Cardiac fibroblast (primary cell): ENCODE measurements around the gene WNT4.
"Not testable (repeated sequence)": the region's sequence is repeated elsewhere in the genome, so short reads cannot be mapped to it uniquely, and the experiment has no call there.

ENCODE experiments used
- DNase-seq, 2 donors: peaks; one replicate each; pipeline versions ENCODE4 v3.0.0 to v3.0.0-alpha.2; 2010; ENCODE audit warnings: low read depth in 2 of 2
- H3K4me3 ChIP-seq, 2 donors: replicated peaks in 1 of 2; 1 replicate in 1 of 2; 2 replicates in 1 of 2; pipeline ENCODE4 v1.5.1; 2011; ENCODE audit warnings: low read depth in 2 of 2, low read length in 2 of 2, mild to moderate bottlenecking in 2 of 2, moderate library complexity in 1 of 2
- TF ChIP-seq, protein P1 (sequence below): IDR thresholded peaks from one replicate; pipeline ENCODE4 v1.5.1; 2011; ENCODE audit warnings: low read depth, mild to moderate bottlenecking, low read length, inconsistent platforms

The WNT4 gene

DNA sequence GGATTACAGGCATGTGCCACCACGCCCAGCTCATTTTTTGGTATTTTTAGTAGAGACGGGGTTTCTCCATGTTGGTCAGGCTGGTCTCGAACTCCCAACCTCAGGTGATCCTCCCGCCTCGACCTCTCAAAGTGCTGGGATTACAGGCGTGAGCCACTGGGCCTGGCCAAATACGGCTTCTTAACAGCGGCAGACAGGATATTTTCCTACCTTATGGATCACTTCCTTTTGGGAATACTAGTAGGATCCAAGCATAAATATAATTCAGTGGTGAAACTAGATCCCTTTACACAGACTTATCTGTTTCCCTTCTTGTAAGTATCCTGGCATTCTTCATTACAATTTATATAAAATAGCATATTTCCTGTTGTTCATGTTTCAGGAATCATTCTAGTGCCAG is 40.9 kb downstream of the WNT4 start:
- no peak overlapping the region for H3K4me3 ChIP-seq
- TF ChIP-seq, protein P1, sequence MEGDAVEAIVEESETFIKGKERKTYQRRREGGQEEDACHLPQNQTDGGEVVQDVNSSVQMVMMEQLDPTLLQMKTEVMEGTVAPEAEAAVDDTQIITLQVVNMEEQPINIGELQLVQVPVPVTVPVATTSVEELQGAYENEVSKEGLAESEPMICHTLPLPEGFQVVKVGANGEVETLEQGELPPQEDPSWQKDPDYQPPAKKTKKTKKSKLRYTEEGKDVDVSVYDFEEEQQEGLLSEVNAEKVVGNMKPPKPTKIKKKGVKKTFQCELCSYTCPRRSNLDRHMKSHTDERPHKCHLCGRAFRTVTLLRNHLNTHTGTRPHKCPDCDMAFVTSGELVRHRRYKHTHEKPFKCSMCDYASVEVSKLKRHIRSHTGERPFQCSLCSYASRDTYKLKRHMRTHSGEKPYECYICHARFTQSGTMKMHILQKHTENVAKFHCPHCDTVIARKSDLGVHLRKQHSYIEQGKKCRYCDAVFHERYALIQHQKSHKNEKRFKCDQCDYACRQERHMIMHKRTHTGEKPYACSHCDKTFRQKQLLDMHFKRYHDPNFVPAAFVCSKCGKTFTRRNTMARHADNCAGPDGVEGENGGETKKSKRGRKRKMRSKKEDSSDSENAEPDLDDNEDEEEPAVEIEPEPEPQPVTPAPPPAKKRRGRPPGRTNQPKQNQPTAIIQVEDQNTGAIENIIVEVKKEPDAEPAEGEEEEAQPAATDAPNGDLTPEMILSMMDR = no peak
- no peak for DNase-seq

DNA sequence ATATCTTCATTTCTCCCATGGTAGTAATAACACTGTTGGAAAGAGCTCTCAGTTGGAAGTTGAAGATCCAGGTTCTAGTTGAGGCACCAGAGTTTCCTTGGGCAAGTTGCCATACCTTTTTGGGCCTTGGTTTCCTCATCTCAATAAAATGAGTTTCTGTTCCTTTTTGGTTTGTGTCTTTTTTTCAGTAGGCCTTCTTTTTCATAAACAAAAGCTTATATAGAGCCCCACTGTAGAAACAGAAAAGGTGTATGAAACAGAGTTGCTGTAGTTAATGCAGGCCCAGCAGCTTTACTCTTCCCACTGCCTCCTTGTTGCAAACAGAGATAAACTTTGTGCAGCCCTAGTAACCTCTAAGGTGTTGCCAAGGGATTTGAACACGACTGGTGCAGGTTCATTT is 41.7 kb downstream of the WNT4 start:
- TF ChIP-seq, protein P1 = no peak
- no peak overlapping the region for H3K4me3 ChIP-seq
- DNase-seq = no peak

DNA sequence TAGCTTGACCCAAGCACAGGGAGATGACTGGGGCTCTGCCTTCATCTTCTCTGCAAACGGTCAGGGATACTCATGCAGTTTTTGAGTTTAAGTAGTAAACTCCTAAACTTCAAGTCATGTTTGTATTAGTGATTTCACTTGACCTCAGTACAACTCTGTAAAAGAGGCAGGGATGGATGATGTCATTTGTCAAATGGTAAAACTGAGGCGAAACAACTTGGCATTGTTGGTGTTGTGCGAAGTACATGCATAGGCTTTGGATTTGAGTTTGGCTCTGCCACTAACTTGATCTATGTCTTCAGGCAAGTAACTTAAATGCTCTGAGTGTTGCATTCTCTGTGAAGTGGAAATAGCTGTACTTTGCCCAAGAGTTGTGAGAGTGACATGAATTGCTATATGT is 42.7 kb downstream of the WNT4 start:
- DNase-seq = no peak
- no peak overlapping the region for H3K4me3 ChIP-seq
- TF ChIP-seq, protein P1 = no peak

DNA sequence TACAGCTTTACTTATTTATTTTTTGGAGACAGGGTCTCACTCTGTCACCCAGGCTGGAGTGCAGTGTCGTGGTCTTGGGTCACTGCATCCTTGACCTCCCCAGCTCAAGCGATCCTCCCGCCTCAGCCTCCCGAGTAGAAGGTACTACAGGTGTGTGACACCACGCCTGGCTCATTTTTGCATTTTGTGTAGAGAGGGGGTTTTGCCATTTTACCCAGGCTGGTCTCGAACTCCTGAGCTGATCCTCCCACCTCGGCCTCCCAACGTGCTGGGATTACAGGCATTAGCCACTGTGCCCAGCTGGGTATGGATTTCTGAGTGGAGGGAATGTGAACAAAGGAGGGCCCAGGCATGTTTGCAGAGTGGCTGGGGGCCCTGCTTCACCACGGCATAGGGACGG is 44.1 kb downstream of the WNT4 start:
- DNase-seq = no peak
- H3K4me3 ChIP-seq = no peak overlapping the region
- TF ChIP-seq, protein P1 = no peak

DNA sequence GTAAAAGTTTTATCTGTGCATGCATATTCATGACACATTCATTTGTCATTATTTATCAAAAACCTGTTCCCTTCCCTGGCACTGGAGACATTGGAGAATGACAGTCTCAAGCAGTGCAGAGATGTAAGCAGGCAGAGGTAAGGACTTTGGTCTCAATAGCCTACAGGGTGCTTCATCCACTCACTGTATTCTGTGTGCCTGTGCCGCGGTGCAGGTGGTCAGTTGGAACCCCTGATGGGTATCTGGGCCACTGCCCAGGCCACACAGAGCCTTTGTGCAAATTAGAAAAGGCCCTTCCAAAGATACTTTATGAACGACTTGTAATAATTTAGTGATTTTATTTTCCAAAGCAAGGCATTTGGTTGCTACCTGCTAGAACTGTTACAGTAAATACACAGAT is 46.4 kb downstream of the WNT4 start:
- DNase-seq = no peak
- no peak overlapping the region for H3K4me3 ChIP-seq
- TF ChIP-seq, protein P1 = no peak

DNA sequence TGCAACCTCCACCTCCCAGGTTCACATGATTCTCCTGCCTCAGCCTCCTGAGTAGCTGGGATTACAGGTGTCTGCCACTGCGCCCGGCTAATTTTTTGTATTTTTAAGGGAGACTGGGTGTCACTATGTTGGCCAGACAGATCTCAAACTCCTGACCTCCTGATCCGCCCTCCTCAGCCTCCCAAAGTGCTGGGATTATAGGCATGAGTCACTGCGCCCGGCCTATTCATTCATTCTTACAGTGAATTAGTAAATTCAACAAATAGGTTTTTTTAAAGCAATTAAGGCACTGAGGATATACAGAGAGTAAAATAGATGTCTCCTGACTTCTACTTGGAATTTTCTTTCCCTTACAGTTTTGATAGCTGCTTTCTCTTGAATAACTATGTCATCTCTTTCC is 46.9 kb downstream of the WNT4 start:
- H3K4me3 ChIP-seq = no peak overlapping the region
- TF ChIP-seq, protein P1 = no peak
- peak in 1 of 2 donors; percentile 23 for DNase-seq

DNA sequence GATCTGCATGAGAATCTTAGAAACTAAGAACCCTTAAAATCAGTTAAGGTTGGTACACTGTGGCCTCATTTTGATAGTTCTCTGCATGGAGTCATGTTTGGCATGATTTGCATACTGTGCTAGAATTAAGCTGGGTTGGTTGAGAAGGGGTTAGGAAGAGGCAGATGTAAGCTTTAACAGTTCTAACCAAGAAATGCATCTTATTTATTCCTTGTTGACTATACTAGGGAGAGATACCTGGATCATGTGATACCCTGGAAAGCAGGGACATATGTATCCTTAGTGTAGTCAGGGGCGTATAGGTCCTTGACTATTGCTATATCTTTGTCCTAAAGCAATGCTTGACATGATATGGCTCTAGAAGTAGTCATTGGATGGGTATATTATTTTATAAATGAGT is 49.4 kb downstream of the WNT4 start:
- DNase-seq = no peak
- H3K4me3 ChIP-seq = no peak overlapping the region
- TF ChIP-seq, protein P1 = no peak

DNA sequence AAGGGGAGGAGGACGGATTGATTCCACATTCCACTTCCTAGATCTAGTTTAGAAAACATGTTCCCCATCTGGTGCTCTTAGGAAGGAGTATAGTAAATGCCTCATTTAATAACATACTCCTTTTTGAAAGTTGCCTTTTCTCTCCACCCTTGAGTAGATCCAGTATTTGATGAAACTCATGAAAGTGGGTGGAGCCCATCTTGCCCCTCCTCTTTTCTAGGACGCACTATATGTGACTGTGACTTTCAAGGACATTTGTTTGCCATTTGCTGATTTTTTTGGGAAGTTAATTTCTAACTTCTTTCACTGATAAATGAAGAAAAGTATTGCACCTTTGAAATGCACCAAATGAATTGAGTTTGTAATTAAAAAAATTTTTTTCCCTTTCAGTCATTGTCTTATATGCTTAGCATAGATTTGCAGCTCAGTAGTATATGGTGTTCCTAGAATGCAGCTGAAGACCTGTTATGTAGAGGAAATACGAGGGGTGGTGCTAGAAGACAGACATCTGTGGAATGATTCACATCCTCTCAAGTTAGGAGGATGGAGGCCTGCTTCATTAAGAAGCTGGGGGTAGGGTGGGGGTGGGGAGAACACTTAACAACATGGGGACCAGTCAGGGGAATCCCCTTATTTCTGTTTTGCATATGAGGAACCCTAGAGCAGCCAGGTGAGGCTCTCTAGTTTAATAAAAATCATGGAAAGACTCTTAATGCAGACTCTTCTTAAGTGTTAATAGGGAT is 50.7 kb downstream of the WNT4 start:
- DNase-seq = peak; percentile 56 to 83
- not testable (repeated sequence) for H3K4me3 ChIP-seq
